ENCODE results near the gene PGA3.
"Not testable (repeated sequence)": the region's sequence is repeated elsewhere in the genome, so short reads cannot be mapped to it uniquely, and the experiment has no call there.

PGA3 gene

DNA sequence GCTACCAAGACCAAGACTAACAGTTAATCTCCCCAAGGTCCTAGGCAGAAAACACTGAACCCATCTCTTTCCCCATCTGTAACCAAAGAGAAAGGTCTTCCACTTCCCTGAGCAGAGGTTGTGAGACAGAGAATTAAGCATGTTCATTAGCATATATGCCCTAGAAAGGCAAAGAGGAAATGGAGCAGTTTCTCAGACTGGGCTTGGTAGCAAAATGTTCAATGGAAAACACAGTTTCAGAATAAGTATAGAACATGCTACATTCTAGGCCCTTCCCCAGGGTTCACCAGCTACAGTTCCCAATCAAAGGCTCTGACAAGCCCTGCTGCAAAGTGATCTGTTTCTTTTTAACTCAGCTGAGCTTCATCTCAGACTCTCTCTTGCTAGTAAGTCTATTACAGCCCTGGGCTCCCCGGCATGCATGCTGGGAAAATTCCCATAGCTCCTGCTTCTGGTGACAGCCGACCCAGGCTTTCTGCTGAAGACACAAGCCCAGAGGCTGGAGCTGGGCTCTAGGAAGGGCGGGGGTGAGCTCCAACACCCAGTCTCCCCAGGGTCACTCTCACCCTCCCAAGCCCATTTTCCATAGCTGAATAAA is 29.3 kb downstream of the PGA3 start:
- DNase-seq; intact Hi-C loops (cut with DNase I): not testable (repeated sequence)

DNA sequence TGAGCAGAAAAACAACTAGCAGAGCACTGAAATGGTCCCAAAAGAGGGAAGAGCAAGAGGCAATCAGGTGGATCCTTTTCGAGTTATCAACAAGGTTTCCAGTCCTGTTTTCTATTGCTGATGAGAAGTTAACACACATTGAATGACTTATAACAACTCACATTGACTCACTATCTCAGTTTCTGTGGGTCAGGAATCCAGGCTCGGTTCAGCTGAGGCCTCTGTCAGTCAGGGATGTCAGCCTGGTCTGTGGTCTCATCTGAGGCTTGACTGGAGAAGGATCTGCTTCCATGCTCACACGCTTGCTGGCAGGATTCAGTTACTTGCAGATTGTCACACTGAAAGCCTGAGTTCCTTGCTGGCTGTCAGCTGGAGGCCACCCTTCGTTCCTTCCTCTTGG is 33.8 kb downstream of the PGA3 start:
- intact Hi-C loops (cut with DNase I): not testable (repeated sequence)

DNA sequence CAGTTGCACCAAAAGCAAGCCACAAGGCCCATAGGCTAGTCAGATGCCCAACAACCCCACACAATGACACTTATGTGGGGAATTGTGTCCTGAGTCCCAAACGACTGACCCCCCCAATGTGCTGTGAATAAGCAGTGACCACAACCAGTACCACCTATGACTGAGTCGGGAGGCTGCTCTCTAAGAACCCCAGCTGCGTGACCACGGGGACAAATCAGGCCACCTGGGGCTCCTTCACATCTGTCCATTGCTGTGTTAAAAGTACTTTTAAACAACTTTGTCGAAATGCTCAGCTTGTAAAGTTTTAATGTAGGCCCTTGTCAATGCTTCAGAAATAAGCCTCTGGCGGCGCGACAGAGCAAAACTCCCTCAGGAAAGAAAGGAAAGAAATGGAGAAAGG is 37.0 kb downstream of the PGA3 start:
- DNase-seq; intact Hi-C loops (cut with DNase I): not testable (repeated sequence)

More for the DNA sequence above, 33.8 kb downstream of the PGA3 start:
- DNase-seq: not testable (repeated sequence)

DNA sequence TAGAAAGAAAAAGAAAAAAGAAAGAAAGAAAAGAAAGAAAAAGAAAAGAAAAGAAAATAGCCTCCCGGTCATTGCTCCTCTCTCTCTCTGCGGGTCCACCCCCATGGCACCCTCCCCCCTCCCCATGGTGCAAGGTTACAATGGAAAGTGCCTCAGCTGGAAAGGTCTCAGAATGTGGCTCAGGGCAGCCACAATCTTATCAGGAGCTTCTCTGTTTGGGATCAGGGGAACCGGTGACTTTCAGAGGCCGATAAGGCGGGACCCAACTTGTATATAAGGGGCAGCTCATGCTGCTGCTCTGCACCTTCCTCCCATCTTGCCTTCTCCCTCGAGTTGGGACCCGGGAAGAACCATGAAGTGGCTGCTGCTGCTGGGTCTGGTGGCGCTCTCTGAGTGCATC is 37.6 kb downstream of the PGA3 start, which contains the start of gene PGA5:
Gene PGA5, plus strand, starts transcription at position 301 of the 400 bp plus-strand sequence. Its CDS starts 52 bp downstream, at position 353.
- DNase-seq; intact Hi-C loops (cut with DNase I): not testable (repeated sequence)

DNA sequence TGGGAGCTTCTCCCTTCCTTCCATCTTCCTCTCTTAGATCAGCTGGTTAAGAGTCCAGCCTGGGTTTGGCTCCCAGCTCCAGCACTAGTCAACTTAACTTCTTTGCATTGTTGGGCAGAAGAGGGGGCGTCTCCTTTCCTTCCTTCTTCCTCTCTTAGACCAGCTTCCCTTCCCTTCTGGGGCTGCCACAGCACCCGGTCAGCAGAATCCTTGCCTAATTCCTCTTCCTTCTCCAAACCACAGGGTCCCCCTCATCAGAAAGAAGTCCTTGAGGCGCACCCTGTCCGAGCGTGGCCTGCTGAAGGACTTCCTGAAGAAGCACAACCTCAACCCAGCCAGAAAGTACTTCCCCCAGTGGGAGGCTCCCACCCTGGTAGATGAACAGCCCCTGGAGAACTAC is 38.2 kb downstream of the PGA3 start:
- DNase-seq; intact Hi-C loops (cut with DNase I): not testable (repeated sequence)

DNA sequence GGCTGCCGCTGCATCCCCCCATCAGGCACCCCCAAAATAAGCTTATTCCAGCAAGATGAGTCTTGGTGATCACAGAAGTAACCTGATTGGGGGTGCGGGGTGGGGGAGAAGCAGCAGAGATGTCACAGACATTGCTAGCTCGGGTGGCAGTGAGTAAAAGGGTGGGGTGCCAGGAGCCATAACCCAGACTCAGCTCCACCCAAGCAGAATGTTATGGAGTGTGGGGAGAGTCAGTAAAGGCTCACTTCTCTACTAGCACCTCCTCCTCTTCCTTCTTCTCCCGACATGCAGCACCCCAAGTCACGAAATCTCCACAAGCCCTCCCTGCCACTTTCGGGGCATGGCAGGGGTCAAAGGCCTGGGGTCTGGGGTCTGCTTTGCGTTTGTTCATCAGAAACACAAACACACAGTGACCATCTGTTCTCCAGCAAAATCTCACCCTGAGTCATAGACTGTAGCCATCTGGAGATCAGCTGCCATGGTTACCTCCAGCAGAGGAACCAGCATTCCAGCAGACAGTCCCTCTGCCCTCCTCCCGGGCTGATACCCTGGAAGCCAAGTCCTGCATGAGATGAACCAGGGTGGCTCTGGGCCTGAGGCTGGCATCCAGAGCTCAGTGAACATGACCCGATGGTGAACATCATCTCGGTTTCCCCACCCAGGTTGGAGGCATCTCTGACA is 42.1 kb downstream of the PGA3 start:
- intact Hi-C loops (cut with DNase I); DNase-seq: not testable (repeated sequence)

DNA sequence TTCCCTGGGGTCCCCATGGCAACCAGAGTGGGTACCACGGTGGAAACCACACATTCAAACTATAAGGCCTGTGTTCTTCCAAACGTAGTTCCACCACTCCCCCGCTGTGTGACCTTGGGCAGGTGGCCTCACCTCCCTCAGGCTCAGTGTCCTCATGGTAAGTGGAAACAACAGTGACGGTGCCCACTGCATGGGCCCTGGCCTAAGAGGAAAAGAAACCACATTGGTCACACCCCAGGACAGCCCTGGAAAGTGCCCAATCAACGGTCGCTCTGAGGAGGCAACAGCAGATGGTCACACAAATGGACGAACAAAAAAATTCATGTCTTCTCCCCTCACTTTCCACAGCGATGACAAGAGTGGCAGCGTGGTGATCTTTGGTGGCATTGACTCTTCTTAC is 44.8 kb downstream of the PGA3 start:
- intact Hi-C loops (cut with DNase I); DNase-seq: not testable (repeated sequence)

DNA sequence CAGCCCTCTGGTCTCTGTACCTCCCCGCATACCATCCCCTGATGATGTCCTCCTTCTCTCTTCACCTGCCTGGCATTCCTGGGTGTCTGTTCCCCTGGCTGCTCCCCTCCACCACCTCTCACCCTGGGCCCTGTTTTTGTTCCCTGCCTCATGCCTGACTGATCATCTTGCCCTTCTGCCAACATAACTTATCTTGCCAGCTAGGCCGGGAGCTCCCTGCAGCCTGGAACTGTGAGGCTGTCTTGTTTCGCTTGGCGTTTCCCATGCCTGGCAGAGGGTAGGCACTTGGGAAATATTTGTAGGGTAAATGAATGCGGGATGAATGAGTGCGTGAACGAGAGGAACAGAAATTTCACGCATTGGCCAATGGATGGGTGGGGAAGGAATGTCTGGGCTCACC is 45.9 kb downstream of the PGA3 start:
- DNase-seq; intact Hi-C loops (cut with DNase I): not testable (repeated sequence)

DNA sequence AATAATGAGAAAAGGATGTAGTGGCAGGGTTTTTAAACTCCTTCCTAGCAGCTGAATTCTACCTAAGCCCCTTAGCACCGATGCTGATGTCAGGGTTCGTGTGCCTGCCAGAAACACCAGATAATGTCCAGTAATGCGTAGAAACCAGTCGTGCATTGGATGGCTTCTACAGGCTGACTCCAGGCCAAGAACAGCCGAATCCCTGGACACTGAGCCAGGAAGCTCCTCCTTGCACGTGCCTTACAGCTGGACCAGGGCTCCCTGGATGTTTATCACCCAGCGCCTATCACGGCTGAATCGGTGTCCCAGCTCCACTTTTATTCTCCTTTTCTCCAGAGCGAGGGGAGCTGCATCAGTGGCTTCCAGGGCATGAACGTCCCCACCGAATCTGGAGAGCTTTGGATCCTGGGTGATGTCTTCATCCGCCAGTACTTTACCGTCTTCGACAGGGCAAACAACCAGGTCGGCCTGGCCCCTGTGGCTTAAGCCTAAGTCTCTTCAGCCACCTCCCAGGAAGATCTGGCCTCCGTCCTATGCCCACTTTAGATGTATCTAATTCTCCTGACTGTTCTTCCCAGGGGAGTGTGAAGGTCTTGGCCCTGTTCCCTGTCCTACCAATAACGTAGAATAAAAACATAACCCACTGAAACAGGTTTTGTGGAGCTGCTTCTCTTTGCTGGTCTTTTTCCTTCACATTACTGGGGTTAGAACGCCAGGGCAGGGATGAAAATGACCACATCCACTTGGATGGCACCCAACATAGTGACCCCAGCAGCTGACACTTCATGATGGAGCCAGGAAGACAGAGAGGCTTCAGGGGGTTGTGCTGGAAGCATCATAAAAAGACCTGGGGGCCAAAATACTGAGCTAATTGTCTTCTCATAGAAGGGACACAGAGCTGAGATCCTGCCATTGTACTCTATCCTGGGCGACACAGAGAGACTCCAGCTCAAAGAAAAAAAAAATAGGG is 47.8 kb downstream of the PGA3 start:
- intact Hi-C loops (cut with DNase I): not testable (repeated sequence)

DNA sequence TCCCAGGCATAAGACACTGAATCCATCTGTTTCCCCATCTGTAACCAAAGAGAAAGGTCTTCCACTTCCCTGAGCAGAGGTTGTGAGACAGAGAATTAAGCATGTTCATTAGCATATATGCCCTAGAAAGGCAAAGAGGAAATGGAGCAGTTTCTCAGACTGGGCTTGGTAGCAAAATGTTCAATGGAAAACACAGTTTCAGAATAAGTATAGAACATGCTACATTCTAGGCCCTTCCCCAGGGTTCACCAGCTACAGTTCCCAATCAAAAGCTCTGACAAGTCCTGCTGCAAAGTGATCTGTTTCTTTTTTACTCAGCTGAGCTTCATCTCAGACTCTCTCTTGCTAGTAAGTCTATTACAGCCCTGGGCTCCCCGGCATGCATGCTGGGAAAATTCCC is 49.0 kb downstream of the PGA3 start:
- DNase-seq; intact Hi-C loops (cut with DNase I): not testable (repeated sequence)

More for the DNA sequence above, 47.8 kb downstream of the PGA3 start:
- not testable (repeated sequence) for DNase-seq

DNA sequence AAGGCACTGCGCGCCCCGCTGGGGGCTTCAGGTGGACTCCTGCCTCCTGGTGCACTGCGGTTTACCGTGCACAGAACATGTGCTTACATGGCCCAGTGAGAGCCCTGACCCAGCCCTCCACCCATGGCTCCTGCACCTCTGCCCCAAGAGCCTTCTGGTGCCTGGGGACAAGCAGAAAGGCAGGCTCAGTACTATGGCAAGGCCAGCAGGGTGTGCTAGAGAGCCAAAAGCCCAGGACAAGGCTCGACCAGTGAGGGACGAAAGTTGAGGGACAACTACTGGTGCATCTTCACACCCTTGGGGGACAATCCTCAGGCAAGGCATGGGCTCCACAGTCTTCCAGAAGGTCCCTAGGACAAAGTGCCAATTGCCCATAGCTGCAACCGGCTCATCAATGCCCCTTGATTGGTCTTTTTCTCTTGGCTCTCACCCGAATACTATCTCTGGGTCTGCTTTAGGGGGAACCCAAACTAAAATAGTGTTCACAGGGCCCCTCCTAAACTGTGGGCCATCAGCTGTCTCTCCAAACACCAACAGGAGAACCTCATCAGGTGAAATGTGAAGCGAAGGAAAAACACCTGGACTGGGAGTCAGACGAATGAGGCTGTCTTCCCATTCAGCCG is 51.2 kb downstream of the PGA3 start:
- DNase-seq: peak in 41 of 42 donors; percentile 25 to 85 (median 65)
- intact Hi-C loops (cut with DNase I): no loop called here

DNA sequence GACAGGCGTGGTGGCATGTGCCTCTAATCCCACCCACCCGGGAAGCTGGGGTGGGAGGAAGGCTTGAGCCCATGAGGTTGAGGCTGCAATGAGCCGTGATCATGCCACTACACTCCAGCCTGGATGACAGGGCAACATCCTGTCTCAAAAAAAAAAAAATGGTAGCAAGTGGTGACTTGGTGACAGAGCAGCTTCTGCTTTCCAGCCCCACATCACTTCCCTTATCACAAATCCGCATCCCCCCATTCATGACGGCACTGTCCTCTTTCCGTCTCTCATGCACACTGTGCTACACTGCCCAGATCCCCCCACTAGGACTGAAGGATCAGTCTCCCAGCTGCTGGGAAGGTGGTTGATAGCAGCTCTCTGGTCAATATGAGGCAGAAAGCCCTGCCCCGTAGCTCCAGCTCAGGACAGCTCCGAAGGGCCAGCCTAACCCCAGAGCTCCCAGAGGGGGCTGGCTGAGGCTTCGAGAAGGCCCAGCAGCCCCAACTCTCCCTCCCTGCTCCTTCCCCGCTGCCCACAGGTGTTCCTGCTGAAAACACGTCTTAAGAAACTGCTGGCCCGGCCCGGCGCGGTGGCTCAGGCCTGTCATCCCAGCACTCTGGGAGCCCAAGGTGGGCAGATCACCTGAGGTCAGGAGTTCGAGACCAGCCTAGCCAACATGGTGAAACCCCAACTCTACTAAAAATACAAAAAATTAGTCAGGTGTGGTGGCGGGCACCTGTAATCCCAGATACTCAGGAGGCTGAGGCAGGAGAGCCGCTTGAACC is 53.6 kb downstream of the PGA3 start:
- no peak for DNase-seq
- intact Hi-C loops (cut with DNase I): no loop called here

DNA sequence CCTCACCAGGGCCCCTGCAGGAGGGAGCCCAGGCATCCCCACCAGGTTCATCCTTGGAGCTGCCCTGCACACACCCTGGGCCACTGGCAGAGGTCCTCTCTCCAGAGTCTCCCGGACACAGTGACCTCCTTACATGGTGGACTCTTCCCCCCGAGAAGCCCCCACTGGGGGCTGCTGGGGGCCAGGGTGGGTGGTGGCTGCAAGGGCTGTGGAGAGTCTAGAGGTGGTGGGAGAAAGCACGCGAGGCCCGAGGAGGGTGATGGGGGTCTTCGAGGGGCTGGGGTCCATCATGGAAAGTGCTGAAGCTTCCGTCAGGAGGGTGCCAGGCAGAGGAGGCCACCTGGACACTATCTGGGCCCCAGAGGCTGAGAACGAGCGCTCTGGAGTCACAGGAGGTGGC is 55.2 kb downstream of the PGA3 start:
- DNase-seq: no peak
- intact Hi-C loops (cut with DNase I): no loop called here

DNA sequence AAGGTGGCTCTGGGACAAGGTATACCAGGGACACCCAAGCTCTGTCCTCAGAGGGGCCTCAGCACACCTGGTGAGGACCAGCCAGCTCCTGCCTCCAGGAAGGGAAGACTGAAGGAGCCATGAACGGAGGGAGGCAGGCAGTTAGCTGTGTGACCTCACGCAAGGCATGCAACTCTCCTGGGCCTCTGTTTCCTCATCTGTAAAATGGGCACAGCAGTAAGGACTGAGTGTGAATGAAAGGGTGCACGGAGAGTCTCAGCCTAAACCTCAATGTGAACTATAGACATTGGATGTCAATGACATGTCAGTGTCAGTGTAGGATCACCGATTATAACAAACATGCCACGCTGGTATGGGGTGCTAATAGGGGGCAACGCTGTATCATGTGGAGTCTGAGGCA is 56.0 kb downstream of the PGA3 start:
- DNase-seq: no peak
- intact Hi-C loops (cut with DNase I): no loop called here

All from head of caudate nucleus (tissue), 42 donors.